Kidney (tissue), 14 donors: ENCODE measurements around the gene KIF2A. TPM values are rescaled to one million over a fixed set of nuclear protein-coding genes. Genes with fewer than 3 reads are reported as not detected.

Source experiments
- DNase-seq, 5 donors: peaks; one replicate each; pipeline ENCODE4 v3.0.0-alpha.2; 2013 to 2020
- FAIRE-seq: peaks from 2 replicates; lab custom pipeline; 2012; peaks lifted over from hg19 to GRCh38; lab: Jason Lieb, UNC
- H3K27ac ChIP-seq, 2 donors: one replicate each; pipeline ENCODE4 v1.7.0; 2013; ENCODE audit warnings: low read depth in 2 of 2, low read length in 2 of 2, inconsistent platforms in 1 of 2
- H3K27me3 ChIP-seq: one replicate; pipeline ENCODE4 v1.7.1; 2013; ENCODE audit warnings: low read length, inconsistent platforms; ENCODE audit not compliant: control insufficient read depth, insufficient read depth
- H3K36me3 ChIP-seq, 3 donors: one replicate each; pipeline versions ENCODE4 v1.7.0 to v1.7.1; 2013; ENCODE audit warnings: low read length in 3 of 3, control low read depth in 1 of 3, inconsistent platforms in 1 of 3; ENCODE audit not compliant: insufficient read depth in 3 of 3, control insufficient read depth in 2 of 3
- H3K4me1 ChIP-seq, 3 donors: one replicate each; pipeline versions ENCODE4 v1.7.0 to v1.7.1; 2013; ENCODE audit warnings: low read length in 3 of 3, inconsistent platforms in 1 of 3, low read depth in 1 of 3; ENCODE audit not compliant: control insufficient read depth in 2 of 3, insufficient read depth in 2 of 3
- H3K4me3 ChIP-seq, 3 donors: one replicate each; pipeline versions ENCODE4 v1.7.0 to v1.8.1; 2013; ENCODE audit warnings: low read length in 3 of 3, control low read depth in 1 of 3, inconsistent platforms in 1 of 3
- H3K9ac ChIP-seq, 3 donors: one replicate each; pipeline versions ENCODE4 v1.7.0 to v1.7.1; 2013; ENCODE audit warnings: low read length in 3 of 3, control low read depth in 1 of 3, inconsistent platforms in 1 of 3
- H3K9me3 ChIP-seq, 3 donors: one replicate each; pipeline versions ENCODE4 v1.7.0 to v1.7.1; 2013; ENCODE audit warnings: low read length in 3 of 3, control low read depth in 1 of 3, inconsistent platforms in 1 of 3; ENCODE audit not compliant: control insufficient read depth in 2 of 3, insufficient read depth in 1 of 3
- intact Hi-C: fragments of 100-400 bp; cut with DNase I; formaldehyde crosslinking; loops from one replicate; pipeline ENCODE4 v1.11.1; 2022
- polyA plus RNA-seq: library from polyadenylated mRNA; stranded (reverse); fragments of 350-450 nt; fragmentation: Illumina TruSeq; extraction: RNeasy Lipid Tissue Mini Kit (QIAGEN cat#74804); gene quantifications from one replicate; pipeline ENCODE4 v1.2.3, GENCODE V29; 2014; ENCODE audit warnings: low read depth, low replicate concordance; ENCODE audit not compliant: insufficient read depth
- total RNA-seq: library from RNA; stranded (reverse); fragmentation: NEBNext Ultra II Directional; extraction: Animal tissue kit (Norgen Biotek cat#: 25700); gene quantifications from one replicate; pipeline ENCODE4 v1.2.1, GENCODE V29; 2021
- TF ChIP-seq, protein P1 (sequence below): IDR thresholded peaks from 3 replicates; pipeline ENCODE4 v1.5.1; 2012; ENCODE audit warnings: mild to moderate bottlenecking, moderate library complexity, borderline replicate concordance; ENCODE audit not compliant: insufficient read depth; ENCODE audit errors: extremely low read depth
- donor health status: control.
- donor health status: control.
- donor health status: control.
- donor health status: control.
- donor health status: control.
- donor health status: DM: yes; HTN: yes; CAD: no.
- donor health status: Normal renal cell carcinoma (clear cell type).

KIF2A gene
- total and polyA plus RNA-seq, 2 donors from 2014 or later: 4.6 to 32.4 TPM

DNA sequence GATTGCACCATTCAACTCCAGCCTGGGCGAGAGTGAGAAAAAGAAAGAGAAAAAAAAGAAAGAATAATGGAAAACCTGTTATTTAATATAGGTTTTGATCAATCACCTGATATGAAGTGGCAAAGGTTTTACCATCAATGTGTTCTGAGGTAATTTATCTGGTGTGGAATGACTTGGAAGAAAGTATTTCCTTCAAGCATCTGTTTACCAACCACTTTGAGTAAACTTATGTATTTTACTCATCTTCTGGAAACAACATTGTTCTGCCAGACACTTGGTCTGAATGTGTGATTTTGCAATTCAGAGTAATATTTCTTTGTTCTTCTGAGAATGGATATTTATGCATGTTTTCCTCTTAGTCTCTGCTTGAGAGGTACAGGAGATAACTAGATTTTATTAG lies 24.3 kb downstream of the KIF2A start:
- no peaks in the 10 kb centered on the region for H3K4me1 ChIP-seq
- FAIRE-seq (no peak), DNase-seq (no peak)
- H3K27me3 ChIP-seq: no peaks in the 10 kb centered on the region
- H3K9ac ChIP-seq: no peak overlapping the region
- no peak overlapping the region for H3K27ac ChIP-seq
- no peaks in the 10 kb centered on the region for H3K9me3 ChIP-seq
- intact Hi-C loops: no loop called here
- H3K4me3 ChIP-seq: no peak overlapping the region
- no peaks in the 10 kb centered on the region for H3K36me3 ChIP-seq
- TF ChIP-seq, protein P1, sequence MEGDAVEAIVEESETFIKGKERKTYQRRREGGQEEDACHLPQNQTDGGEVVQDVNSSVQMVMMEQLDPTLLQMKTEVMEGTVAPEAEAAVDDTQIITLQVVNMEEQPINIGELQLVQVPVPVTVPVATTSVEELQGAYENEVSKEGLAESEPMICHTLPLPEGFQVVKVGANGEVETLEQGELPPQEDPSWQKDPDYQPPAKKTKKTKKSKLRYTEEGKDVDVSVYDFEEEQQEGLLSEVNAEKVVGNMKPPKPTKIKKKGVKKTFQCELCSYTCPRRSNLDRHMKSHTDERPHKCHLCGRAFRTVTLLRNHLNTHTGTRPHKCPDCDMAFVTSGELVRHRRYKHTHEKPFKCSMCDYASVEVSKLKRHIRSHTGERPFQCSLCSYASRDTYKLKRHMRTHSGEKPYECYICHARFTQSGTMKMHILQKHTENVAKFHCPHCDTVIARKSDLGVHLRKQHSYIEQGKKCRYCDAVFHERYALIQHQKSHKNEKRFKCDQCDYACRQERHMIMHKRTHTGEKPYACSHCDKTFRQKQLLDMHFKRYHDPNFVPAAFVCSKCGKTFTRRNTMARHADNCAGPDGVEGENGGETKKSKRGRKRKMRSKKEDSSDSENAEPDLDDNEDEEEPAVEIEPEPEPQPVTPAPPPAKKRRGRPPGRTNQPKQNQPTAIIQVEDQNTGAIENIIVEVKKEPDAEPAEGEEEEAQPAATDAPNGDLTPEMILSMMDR: no peak

DNA sequence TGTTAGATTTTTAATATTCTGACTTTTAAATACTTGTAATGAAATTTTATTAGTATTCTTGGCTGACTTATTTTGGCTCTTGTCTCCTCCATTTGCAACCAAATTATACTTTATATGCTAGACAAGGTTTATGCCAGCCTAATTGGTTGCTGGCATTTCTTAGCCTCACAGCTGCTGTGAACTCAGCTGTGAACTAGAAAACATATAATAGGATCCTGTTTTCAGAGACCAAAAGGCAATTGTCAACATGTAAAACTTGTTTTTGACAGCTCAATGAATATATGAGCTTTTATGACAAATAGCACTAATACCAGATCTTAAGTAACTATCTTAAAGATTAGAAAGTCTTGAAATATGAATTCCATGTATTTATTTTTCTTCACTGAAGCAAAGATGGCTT lies 25.9 kb downstream of the KIF2A start:
- TF ChIP-seq, protein P1: no peak
- Histone ChIP-seq H3K4me3 (no peak overlapping the region), H3K27me3 (no peaks in the 10 kb centered on the region), H3K36me3 (no peaks in the 10 kb centered on the region), H3K4me1 (no peaks in the 10 kb centered on the region), H3K9ac (no peak overlapping the region), H3K9me3 (no peaks in the 10 kb centered on the region), H3K27ac (no peak overlapping the region)
- intact Hi-C loops: no loop called here
- DNase-seq (no peak), FAIRE-seq (no peak)

DNA sequence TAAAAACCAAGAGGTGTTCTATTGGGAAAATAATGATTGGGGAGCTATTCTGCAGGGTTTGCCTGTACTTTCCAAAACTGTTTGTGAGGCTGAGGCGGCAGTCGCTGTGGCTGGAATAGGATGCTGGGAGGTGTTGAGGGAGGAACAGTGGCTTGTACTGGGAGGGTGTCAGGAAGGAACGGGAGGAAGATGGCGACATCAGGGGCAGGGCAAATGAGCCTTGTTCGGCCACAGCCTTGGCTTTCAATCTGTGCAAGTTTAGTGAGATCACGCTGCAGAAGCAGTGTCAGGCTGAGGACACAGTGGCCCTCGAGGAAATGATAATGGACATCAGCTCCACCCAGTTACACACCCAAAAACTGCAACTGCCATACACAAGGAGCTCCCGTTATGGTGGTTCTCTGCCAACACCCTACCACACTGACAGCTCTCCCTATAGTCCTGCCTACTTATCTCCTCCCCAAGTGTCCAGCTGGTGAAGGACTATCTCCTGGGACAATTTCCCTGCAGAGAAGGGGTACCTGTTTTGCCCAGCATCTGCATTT lies 27.3 kb downstream of the KIF2A start:
- FAIRE-seq (no peak), DNase-seq (no peak)
- no peak overlapping the region for H3K4me3 ChIP-seq
- intact Hi-C loops: no loop called here
- TF ChIP-seq, protein P1: no peak
- H3K36me3 ChIP-seq: no peaks in the 10 kb centered on the region
- no peaks in the 10 kb centered on the region for H3K27me3 ChIP-seq
- H3K27ac ChIP-seq: no peak overlapping the region
- H3K4me1 ChIP-seq: no peaks in the 10 kb centered on the region
- no peaks in the 10 kb centered on the region for H3K9me3 ChIP-seq
- H3K9ac ChIP-seq: no peak overlapping the region

DNA sequence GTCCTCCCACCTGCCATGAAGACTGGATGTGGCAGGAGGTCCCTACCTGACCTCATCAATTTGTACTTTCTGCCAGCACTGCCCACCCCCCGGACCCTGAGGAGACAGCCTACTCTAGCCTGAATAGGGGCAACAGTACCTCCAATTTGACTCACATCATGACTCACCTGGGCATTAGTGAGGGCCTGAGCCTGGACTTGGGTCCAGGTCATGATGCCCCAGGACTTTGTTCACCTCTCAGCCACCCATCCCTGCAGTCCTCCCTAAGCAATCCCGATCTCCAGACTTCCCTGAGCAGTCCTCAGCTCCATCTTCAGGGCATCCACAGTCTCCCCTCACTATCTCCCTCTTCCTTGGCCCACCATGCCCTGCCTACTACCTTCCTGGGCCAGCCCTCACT lies 28.1 kb downstream of the KIF2A start:
- Histone ChIP-seq H3K36me3 (no peaks in the 10 kb centered on the region), H3K4me1 (no peaks in the 10 kb centered on the region), H3K4me3 (no peak overlapping the region), H3K27me3 (no peaks in the 10 kb centered on the region), H3K27ac (no peak overlapping the region), H3K9me3 (no peaks in the 10 kb centered on the region), H3K9ac (no peak overlapping the region)
- DNase-seq: no peak
- TF ChIP-seq, protein P1: no peak
- FAIRE-seq: no peak
- intact Hi-C loops: no loop called here
